BE2C (cell line): Measurements from ENCODE around the gene CLRN2.
A peak's percentile ranks its signal among the peaks of the same experiment; 100 is the strongest.

Experiments used
- DNase-seq: peaks from one replicate; pipeline ENCODE4 v3.0.0-alpha.2; 2020
- H3K27me3 ChIP-seq: fragments of 250-450 bp; sonication (Bioruptor Pico); 2 replicates; pipeline ENCODE4 v1.5.1; 2020; ENCODE audit warnings: mild to moderate bottlenecking
- H3K36me3 ChIP-seq: fragments of 250-450 bp; sonication (Bioruptor Pico); 2 replicates; pipeline ENCODE4 v1.5.1; 2020; ENCODE audit warnings: mild to moderate bottlenecking
- H3K4me1 ChIP-seq: fragments of 250-450 bp; sonication (Bioruptor Pico); 2 replicates; pipeline ENCODE4 v1.5.1; 2020
- H3K4me3 ChIP-seq: 2 replicates; pipeline ENCODE4 v1.5.1; 2011; ENCODE audit warnings: low read depth, low read length
- H3K9me3 ChIP-seq: fragments of 250-450 bp; sonication (Bioruptor Pico); 2 replicates; pipeline ENCODE4 v1.5.1; 2020
- TF ChIP-seq, protein P1 (sequence below): IDR thresholded peaks from 2 replicates; pipeline ENCODE4 v1.5.1; 2012; ENCODE audit warnings: mild to moderate bottlenecking, low read depth, low read length

CLRN2 gene

DNA sequence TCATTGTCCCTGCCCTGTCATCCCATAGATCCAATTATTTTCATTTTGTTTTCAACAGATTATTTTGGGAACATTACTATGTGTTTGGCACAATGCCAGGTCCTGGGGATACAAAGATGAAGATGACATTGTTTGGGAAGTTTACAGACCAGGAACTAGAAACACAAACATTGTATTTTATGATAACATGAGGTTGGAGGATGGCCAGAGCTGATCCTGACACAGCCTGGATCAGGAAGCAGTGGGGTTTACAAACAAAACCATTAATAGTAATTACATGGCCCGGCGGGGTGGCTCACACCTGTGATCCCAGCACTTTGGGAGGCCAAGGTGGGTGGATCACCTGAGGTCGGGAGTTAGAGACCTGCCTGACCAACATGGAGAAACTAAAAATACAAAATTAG, 29.9 kb downstream of the CLRN2 start:
- TF ChIP-seq, protein P1, sequence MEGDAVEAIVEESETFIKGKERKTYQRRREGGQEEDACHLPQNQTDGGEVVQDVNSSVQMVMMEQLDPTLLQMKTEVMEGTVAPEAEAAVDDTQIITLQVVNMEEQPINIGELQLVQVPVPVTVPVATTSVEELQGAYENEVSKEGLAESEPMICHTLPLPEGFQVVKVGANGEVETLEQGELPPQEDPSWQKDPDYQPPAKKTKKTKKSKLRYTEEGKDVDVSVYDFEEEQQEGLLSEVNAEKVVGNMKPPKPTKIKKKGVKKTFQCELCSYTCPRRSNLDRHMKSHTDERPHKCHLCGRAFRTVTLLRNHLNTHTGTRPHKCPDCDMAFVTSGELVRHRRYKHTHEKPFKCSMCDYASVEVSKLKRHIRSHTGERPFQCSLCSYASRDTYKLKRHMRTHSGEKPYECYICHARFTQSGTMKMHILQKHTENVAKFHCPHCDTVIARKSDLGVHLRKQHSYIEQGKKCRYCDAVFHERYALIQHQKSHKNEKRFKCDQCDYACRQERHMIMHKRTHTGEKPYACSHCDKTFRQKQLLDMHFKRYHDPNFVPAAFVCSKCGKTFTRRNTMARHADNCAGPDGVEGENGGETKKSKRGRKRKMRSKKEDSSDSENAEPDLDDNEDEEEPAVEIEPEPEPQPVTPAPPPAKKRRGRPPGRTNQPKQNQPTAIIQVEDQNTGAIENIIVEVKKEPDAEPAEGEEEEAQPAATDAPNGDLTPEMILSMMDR, result no peak
- DNase-seq, result no peak
- H3K4me1 ChIP-seq, result peaks cover 7% of the 10 kb centered on the region; the same call in 1 of the 2 replicates
- H3K4me3 ChIP-seq, result no peak overlapping the region
- no peaks in the 10 kb centered on the region for H3K9me3 ChIP-seq
- no peaks in the 10 kb centered on the region for H3K27me3 ChIP-seq
- H3K36me3 ChIP-seq, result no peaks in the 10 kb centered on the region

DNA sequence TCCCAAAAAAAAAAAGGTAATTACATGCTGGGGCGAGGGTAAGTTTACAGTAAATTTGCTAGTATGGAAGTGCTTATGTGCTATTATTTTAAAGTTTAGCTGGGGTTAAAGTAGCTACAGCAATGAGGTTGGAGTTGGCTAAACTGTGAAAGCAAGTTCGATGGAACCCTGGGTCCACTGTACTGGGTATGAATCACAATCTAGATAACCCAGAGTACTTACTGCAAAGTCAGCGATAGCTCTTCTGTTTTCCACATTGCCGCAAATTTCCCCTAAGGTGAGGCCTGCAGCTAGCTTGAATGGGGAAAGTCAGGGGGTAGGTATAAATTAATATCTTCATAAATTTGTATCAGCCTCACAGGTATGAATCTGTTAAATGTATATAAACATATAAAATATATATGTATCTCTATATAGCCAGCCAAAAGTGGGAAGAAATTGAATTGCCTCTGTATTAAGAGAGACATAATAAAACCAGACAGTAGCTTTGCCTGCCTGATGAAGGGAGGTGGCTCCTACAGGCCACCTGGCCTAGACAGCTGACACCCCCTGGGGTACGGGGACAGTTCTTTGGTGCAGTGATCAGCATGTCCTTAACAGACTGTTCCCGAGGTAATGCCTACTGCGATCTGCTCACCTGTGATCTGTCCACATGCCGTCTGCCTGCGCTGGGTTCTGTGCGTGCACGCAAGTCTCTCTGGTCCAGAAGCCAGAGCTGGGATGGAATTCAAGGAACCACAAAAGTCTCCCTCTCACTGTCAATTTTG, 30.6 kb downstream of the CLRN2 start:
- no peaks in the 10 kb centered on the region for H3K36me3 ChIP-seq
- TF ChIP-seq, protein P1, result no peak
- DNase-seq, result no peak

DNA sequence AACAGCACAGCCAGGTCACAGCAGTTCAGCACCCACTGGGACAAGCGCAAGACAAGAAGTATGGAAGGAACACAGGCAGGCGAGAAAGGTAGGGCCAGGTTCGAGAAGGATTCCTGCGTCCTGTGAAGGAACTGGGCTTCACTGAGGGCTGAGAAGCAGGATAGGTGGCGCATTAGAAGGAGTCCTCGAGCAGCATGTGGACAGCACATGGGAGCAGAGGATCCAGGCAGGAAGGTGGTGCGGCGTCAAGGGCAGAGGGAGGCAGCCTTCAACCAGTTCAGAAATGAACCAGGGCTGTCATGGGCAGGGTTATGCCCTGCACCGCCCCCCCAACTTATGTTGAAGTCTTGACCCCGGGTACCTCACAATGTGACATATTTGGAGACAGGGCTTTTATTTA, 31.3 kb downstream of the CLRN2 start:
- TF ChIP-seq, protein P1, result no peak

More for the DNA sequence above, 30.6 kb downstream of the CLRN2 start:
- H3K27me3 ChIP-seq, result no peaks in the 10 kb centered on the region
- peaks cover 7% of the 10 kb centered on the region; the same call in 1 of the 2 replicates for H3K4me1 ChIP-seq
- no peak overlapping the region for H3K4me3 ChIP-seq
- H3K9me3 ChIP-seq, result no peaks in the 10 kb centered on the region

DNA sequence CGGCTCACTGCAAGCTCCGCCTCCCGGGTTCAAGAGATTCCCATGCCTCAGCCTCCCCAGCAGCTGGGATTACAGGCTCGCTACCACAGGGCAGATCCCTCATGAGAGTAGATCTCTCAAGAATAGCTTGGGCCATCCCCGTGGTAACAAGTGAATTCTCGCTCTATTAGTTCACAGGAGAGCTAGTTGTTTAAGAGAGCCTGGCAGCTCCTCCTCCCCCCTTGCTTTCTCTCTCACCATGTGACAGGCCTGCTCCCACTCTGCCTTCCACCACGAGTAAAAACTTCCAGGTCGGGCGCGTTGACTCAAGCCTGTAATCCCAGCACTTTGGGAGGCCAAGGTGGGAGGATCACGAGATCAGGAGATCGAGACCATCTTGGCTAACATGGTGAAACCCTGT, 31.7 kb downstream of the CLRN2 start:
- Histone ChIP-seq H3K4me3 (no peak overlapping the region), H3K9me3 (no peaks in the 10 kb centered on the region), H3K36me3 (no peaks in the 10 kb centered on the region), H3K4me1 (peaks cover 7% of the 10 kb centered on the region; the same call in 1 of the 2 replicates), H3K27me3 (no peaks in the 10 kb centered on the region)
- TF ChIP-seq, protein P1, result no peak
- no peak for DNase-seq

More for the DNA sequence above, 31.3 kb downstream of the CLRN2 start:
- Histone ChIP-seq H3K27me3 (no peaks in the 10 kb centered on the region), H3K36me3 (no peaks in the 10 kb centered on the region), H3K9me3 (no peaks in the 10 kb centered on the region), H3K4me3 (no peak overlapping the region), H3K4me1 (peaks cover 7% of the 10 kb centered on the region; the same call in 1 of the 2 replicates)
- DNase-seq, result no peak

DNA sequence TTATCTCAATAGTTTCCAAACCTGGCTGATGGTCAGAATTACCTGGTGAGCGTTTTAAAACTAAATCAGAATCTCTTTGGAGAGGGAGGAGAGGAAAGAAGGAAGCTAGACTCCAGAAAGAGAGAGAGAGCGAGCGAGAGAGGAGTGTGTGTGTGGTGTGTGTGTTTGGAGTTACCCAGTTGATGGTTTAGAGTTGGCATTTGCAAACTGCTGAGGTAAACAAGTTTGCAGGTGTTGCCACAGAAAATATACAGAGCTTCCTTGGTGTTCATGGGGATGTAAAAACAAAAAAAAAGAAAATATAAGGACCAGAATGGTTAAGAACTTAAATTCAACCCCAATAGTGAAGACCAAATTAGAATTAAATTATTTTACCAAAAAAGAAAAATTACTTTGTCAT, 35.6 kb downstream of the CLRN2 start:
- H3K36me3 ChIP-seq, result no peaks in the 10 kb centered on the region
- H3K9me3 ChIP-seq, result no peaks in the 10 kb centered on the region
- no peaks in the 10 kb centered on the region; the same call in 1 of the 2 replicates for H3K4me1 ChIP-seq
- DNase-seq, result no peak
- no peaks in the 10 kb centered on the region for H3K27me3 ChIP-seq
- H3K4me3 ChIP-seq, result no peak overlapping the region
- TF ChIP-seq, protein P1, result no peak

DNA sequence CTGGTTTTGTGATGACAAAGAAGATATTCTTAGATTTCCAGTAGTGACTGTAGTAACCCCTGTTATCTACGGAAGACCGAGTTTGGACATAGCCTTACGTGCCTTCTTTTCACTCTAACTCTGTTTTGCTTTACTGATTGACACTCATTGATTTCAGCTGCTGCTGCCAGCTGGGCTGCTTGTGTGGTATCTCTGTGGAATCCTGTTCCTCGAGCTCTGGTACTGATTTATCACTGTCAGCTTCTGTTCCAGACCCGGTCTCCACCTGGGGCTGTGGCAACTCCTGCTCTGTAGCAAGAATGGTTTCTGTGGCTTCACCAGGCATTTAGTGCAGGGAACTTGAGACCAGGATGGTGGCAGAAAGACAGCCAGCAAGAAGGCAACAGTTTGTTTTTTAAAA, 37.5 kb downstream of the CLRN2 start:
- peak; percentile 45 for DNase-seq
- Histone ChIP-seq H3K4me3 (no peak overlapping the region), H3K9me3 (no peaks in the 10 kb centered on the region), H3K27me3 (no peaks in the 10 kb centered on the region), H3K4me1 (no peaks in the 10 kb centered on the region; the same call in 1 of the 2 replicates), H3K36me3 (no peaks in the 10 kb centered on the region)
- TF ChIP-seq, protein P1, result no peak
